ENCODE measurements around the gene GPR142.

DNA sequence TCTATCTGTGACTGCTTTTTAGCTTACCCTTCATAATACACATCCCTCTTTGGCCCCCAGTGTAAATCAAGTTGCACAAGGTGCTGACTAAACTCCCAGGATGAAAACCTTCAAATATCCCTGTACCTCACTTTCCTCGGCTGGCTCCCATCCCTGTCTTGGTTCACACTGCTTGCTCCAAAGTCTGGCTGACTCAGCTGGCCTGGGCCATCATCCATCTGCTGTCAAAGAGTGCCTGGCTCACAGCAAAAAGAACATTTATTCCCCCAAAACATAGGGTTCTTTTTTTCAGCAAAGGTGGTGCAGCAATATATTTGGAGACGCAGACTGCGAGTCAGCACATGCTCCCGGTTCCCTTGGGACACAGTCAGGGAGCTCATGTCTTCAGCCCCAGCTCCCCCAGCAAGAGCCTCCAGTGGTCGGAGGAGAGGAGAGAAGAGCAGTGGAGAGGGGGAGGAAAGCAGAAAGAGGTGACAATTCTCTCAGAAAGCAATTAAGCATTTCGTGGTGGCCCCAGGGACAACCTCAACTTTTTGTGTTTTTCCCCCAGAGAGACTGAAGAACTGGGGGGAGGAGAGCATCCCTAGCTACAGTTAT, 26.1 kb downstream of the GPR142 start:
- TF ChIP-seq CTCF (IDR thresholded peaks at IDR 0.05), result no peak
- no peak for TF ChIP-seq EP300 (IDR thresholded peaks at IDR 0.05)
